Measurements from ENCODE around the gene ADGRG6.

GRCh38 chr6:142419071-142419470 lies 117.3 kb downstream of the ADGRG6 start:
- TF ChIP-seq CTCF (IDR thresholded peaks at IDR 0.05) = no peak
- TF ChIP-seq POLR2A (IDR thresholded peaks at IDR 0.05) = no peak

Data from esophagus squamous epithelium (tissue), 4 donors.